ENCODE data around the gene AOPEP.

The AOPEP gene

DNA sequence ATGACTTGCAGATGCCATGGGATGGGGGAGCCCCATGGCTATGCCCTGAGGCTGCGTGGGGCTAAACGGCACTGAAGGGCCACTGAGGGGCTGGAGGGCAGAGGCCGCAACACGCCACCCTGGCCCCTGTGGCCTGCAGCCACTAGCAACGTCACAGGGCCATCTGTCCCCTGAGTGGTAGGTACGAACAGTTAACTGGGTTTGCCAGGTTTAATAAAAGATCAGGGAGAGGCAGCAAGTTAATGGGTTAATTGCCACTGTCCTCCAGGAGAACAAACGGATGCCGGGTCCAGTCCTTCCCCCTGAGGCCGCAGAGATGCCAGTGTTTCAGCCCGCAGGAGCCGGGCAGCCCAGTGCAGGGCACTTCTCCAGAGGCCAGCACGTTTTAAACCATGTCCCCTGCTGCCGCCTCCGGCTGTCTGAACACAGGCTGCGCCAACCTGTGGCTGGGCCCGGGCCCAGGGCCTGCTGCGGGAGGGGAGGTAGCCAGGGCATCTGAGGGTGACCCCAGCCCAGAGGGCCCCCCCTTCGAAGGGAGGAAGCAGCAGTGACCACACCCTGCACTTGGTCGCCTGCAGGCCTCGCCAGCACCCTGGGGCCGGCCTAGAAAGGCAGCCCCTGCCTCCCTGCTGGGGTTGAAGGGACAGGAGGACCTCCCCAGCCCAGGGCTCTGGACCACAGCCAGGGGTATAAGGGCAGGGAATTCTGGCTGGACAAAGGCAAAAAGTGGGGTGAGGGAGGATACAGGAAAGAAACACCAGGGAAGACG lies 363.7 kb downstream of the AOPEP start:
- no peak for DNase-seq

DNA sequence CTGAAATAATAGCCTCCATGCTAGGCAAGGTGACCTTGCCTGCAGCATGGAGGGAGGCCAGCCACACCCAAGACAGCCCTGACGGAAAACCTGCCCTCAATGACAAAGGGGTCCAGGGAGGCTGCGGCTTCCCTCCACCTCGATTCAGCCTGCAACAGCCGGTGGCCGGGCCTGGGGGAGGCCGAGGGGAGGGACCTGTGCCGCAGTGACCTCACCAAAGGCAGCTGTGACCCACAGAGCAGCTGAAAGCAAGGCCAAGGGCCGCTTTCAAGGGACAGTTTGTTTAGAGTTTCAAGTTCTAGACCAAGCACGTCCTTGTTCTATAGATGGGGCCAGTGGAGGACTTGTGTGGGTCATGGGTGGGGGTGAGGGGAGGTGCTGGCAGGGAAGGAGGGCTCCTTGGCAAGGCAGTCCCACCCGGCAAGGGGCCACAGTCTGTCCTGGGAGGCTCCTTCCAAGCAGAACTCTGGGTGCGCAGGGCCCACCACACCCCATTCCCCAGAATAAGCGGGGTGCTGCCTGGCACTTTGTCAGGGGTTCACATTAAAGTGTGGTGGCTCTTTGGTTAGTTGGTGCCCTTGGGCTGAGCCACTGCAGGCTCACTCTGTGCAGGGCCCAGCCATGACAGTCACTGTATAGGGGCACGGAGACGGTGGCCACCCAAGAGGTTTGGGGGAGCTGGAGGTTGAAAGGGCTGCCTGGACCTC lies 364.5 kb downstream of the AOPEP start:
- DNase-seq: no peak

DNA sequence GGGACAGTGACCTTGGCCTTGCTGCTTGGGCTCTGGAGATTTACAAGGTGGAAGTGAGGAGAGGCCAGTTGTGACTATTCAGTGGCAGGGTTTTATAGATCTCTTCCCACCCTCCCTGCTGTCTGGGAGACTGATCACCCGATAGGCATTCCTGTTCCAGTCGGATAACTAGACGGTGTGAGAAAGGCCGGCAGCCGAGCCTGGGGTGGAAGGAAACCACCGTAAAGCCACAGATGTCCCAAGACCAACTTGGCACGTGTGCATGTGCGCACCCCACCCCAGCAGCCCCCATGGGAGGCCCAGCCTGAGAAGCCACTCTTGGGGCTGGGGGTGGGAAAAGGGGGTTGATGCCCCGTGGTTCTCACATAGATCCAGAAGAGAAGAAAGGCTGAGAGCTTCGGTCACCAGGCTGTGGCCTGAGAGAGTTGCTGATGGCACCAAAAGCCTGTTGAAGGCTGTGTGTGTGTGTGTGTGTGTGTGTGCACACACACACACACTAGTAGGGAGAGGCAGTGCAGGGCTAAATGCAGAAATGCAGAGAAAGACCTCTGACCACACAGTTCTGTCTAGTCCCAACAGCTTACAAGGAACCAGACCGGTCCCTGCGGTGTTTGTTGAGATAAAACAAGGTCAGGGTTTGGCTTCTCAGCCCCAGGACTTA lies 365.2 kb downstream of the AOPEP start:
- no peak for DNase-seq

GRCh38 chr9:95092262-95093072 lies 366.0 kb downstream of the AOPEP start:
- DNase-seq: no peak

DNA sequence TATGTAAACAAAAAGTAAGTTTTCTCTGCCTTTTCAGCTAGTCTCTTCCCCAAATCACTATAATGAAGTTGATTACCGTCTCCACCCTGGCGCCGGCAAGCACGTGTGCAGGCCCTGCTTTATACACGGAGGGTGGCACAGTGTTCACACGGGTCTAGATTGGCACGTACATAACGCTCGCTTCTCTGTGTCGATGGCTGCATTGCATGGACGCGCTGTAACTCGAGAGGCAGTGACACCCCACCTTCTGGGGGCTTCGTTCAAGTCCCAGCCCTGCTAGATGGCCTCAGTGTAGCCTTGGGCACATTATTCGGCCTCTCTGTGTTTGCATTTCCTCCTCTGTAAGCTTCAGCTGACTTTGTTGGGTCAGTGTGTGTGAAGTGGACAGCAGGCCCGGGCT lies 367.1 kb downstream of the AOPEP start:
- no peak for DNase-seq

DNA sequence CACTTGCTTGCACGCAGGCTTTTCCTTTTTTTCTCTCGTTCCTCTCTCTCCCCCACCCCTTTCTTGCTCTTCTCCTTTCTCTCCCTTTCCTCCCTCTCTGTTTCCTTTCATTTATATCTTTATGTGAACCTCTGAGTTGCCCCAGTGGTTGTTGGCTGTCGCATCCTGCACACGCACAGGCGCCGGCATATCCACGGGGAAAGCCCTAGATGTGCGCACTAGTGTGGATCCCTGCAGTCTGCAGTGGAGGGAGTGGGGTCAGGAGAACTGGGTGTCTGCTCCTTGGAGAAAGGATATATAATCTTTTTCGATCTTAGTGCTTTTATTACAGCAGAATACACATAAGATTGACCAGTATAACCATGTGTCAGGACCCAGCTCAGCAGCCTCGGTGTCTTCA lies 367.5 kb downstream of the AOPEP start:
- DNase-seq: no peak

- DNase-seq: no peak
These were observed 369.3 kb downstream of the AOPEP start for GRCh38 chr9:95095641-95096355.

DNA sequence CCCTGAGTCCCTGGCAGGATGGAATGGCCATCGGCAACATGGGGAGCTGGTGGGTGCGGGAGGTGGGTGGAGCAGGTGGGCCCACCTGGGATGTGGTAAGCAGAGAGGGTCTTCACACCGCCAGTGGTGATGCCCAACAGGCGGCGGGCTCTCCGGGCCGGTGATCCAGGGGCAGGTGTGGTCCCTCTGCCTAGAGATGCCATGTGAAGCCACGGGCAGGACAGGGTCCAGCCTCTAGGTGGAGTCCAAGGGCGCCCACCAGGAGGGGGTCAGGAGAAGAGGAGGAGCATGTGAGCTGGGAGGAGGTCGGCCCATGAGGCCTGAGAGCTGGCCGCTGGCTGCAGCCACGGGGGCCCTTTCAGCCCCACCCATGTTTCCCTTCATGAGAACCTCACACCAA lies 369.9 kb downstream of the AOPEP start:
- no peak for DNase-seq

- no peak for DNase-seq
These were observed 370.3 kb downstream of the AOPEP start for GRCh38 chr9:95096807-95097206.

GRCh38 chr9:95097279-95097678 lies 370.8 kb downstream of the AOPEP start:
- no peak for DNase-seq

- no peak for DNase-seq
These were observed 372.0 kb downstream of the AOPEP start for GRCh38 chr9:95098391-95098921.

DNA sequence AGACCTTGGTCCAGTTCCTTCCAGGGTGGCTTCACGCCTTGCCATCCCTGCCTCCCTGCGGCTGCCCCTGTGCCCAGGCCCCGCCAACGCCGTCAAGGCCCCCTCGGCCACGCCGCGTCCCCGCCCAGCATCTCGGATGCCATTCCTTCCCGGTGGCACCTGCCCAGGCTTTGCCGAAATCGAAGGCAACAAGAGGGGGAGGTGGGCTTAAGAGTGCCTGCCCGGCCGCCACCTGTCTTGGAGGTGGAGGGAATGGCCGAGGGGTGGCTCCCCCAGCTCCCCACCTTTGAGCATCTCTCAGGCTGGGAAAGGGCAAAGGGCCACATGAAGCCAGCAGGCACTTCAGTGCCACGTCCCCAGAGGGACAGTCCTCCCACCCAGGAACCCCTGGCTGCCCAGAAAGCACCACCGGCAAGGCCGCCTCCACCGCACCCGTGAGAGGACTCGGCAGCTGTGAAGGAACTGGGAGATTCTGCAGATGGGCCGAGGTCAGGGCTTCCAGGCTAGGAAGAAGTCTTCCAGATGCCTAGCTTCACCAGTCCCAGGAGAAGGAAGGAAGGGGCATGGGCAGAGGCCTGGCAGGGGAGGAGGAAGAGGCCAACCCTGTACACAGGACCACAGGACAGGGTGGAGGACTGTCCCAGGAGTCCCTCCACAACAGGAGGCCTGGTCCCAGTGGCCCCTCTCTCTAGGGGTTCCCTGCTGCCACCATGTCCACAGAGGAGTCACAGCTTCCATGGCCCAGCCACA lies 373.0 kb downstream of the AOPEP start:
- no peak for DNase-seq

GRCh38 chr9:95100071-95100627 lies 373.6 kb downstream of the AOPEP start:
- no peak for DNase-seq

DNA sequence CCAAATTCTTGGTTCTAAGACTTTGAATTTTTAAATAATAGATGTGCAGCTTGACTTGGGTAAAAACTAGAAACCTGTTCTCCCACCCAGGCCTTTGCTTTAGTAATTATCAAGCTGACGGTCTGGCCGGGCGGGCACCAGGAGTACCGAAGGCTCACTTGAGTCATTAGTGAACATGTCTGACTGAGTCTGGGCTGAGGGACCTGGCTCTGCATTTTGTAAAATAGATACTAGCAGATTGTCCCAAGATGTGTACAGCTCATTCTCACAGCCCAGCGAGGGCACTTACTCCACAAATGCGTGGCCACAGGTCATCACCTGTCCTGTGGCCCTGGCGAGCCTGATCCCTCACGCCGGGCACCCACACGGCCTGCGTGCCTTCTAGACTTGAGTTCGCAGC lies 374.8 kb downstream of the AOPEP start:
- no peak for DNase-seq

GRCh38 chr9:95102001-95102433 lies 375.5 kb downstream of the AOPEP start:
- DNase-seq: no peak

DNA sequence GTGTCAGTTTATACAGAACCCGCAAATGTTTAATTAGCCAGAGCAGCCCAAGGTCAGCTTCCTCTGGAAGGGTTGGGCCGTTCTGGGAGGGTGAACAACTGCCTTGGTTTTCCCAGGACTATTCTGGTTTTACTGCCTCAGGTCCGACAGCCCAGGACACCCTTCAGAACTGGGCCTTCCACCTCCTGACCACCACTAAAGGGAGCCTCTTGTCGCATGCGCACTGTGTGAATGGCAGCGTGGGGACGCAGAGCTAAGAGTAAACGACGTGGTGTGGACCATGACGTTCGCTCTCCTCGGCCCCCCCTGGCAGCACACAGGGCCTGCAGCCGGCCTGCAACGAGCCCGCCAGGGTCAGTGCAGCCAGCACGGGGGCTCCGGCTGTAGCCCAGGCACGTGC lies 376.1 kb downstream of the AOPEP start:
- no peak for DNase-seq

GRCh38 chr9:95103281-95103771 lies 376.8 kb downstream of the AOPEP start:
- DNase-seq: no peak

DNA sequence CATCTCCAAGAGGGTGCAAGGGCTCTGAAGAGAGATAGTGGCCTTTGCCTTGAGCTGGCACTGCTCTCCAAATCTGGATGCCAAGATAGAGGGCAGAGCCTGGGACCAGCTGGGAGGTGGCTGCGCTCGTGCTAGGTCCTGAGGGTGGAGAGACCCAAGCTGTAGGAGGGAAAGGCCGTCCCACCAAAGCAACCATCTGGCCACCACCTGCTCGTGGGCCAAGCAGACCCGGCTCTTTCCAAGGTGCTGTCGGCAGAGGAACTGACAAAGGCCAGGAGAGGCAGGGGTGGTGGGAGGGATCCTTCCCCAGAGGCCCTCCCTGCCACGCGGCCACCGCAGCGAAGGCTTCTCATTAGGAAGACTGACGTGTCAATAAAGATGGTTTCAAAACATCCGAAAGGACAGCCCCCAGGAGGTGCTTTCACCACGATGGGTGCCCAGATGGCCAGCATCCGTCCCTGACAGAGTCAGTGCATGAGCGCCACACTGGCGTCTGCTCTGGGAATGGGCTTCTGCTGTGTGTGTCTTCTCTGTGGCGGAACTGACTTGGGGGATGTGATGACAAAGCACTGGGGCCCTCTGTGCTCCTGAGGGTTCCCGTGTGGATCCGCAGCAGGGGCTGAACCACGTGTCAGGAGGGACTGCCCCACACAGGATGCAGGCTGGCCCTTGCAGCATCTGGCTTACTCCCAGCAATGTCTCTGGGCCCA lies 377.5 kb downstream of the AOPEP start:
- DNase-seq: no peak

DNA sequence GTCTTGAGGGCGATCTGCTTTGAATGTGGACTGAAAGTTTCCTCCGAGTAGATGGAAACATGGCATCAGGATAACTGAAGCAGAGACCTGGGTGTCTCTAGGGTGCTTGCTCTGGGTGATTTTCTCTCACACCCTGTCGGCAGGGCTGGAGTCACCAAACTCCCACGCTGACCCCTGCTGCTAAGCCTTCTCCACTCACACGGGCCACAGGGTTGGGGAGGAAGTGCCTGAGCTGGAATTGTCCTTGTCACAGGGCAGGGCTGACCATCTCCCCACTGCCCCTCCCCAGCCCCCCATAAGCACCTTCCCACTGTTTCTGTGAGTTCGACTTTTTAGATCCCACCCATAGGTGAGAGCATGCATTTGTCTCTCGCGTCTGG lies 378.1 kb downstream of the AOPEP start:
- DNase-seq: no peak

- no peak for DNase-seq
These were observed 378.5 kb downstream of the AOPEP start for GRCh38 chr9:95104980-95105379.

Measured in retina (tissue), 1 donor.